ENCODE data around the gene REV3L.
A peak's percentile ranks its signal among the peaks of the same experiment; 100 is the strongest.
"Not testable (repeated sequence)": the region's sequence is repeated elsewhere in the genome, so short reads cannot be mapped to it uniquely, and the experiment has no call there.

Gene REV3L

GRCh38 chr6:111260570-111261298 is 222.3 kb downstream of the REV3L start:
- DNase-seq (ENCODE audit: low spot score), result no peak

GRCh38 chr6:111259089-111259831 is 223.8 kb downstream of the REV3L start:
- peak; percentile 98 for DNase-seq (ENCODE audit: low spot score)

GRCh38 chr6:111258615-111259088 is 224.4 kb downstream of the REV3L start:
- DNase-seq (ENCODE audit: low spot score), result no peak

GRCh38 chr6:111258010-111258409 is 225.0 kb downstream of the REV3L start:
- no peak for DNase-seq (ENCODE audit: low spot score)

- no peak for DNase-seq (ENCODE audit: low spot score)
Observed at GRCh38 chr6:111256646-111257045, 226.4 kb downstream of the REV3L start.

GRCh38 chr6:111255838-111256237 is 227.2 kb downstream of the REV3L start:
- DNase-seq (ENCODE audit: low spot score), result not testable (repeated sequence)

GRCh38 chr6:111254779-111255166 is 228.2 kb downstream of the REV3L start:
- no peak for DNase-seq (ENCODE audit: low spot score)

GRCh38 chr6:111254004-111254778 is 228.8 kb downstream of the REV3L start:
- no peak for DNase-seq (ENCODE audit: low spot score)

- DNase-seq (ENCODE audit: low spot score), result no peak
Observed at GRCh38 chr6:111252726-111253125, 230.3 kb downstream of the REV3L start.

- no peak for DNase-seq (ENCODE audit: low spot score)
Observed at GRCh38 chr6:111250791-111251354, 232.1 kb downstream of the REV3L start.

Measured in putamen (tissue), 1 donor.